ENCODE results near the gene SLC22A23.
A peak's percentile ranks its signal among the peaks of the same experiment; 100 is the strongest.

Gene SLC22A23

DNA sequence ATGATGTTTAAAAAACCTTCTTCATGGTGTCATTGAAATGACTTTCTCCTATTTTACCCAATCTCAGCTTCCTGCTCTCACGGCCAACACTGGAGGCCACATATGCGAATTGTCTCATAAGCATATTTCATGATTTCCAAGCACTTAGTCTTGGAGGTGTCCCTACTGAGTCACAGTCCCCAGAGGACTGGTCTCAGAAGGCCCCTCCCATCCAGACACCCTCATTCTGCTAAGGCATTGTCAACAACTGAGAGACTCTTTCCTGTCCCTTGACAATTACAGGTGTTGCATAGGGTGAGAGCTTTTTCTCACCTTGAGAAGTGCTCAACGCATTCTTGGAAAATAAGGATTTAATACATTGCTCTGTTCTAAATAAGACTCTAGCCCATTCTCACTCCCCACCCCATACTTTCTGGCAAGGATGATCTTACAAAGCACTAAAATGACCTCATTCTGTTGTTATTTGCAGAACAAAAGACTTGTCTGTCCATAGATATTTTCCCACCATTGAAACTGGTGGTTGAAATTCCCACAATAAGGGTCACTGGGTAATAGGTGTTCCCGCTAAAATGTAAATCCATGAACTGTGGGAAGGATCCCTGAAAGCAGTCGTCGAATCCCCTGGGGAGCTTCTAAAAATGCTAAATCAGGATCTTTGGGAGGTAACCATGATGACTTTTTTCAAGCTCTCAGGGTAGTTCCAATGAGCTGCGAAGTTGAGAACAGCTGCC is 32.3 kb upstream of the SLC22A23 start:
- DNase-seq (ENCODE audit: insufficient read length, low spot score) (no peak), FAIRE-seq (no peak)
- no peak for TF ChIP-seq POLR2A (IDR thresholded peaks at IDR 0.05; ENCODE audit: low read depth, low read length)

DNA sequence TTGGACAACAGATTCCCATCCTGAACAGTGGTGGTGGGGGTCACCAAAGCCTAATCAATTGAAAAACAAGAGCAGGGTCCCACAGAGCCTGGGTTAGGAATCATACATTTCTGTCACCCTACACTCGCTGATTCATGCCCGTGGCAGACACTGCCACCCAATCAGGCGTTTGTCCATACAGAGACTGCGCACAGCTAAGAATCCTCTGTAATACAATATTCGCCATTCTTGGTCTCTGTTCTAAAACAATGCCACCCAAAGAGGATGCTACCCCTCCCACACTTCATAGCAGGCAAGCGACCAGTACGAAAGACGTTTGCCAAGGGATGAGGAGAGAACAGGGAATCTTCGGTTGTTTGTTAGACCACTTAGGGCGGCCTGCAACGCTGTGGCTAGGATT is 28.1 kb upstream of the SLC22A23 start:
- TF ChIP-seq POLR2A (IDR thresholded peaks at IDR 0.05; ENCODE audit: low read depth, low read length), result no peak
- no peak for DNase-seq (ENCODE audit: insufficient read length, low spot score)
- FAIRE-seq, result no peak

DNA sequence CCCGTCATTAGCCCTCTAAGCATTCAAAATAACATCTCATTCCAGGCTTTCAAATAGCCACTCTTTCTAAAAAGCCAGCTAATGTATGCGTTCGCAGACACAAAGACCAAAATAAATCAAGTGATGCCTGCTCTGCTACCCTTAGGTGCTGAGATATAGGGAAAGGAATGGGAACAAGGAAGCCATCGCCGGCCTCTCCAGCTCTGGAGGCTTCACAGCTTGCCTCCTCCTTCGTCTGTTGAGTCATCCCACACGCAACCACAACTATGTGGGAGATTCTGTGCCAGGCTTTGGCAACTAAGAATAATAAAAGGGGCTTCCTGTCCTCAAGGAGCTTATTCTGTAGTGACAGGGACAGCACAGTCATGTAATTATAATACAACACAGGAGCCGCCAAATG is 27.3 kb upstream of the SLC22A23 start:
- FAIRE-seq (no peak), DNase-seq (ENCODE audit: insufficient read length, low spot score) (peak; percentile 31)
- TF ChIP-seq POLR2A (IDR thresholded peaks at IDR 0.05; ENCODE audit: low read depth, low read length), result no peak

DNA sequence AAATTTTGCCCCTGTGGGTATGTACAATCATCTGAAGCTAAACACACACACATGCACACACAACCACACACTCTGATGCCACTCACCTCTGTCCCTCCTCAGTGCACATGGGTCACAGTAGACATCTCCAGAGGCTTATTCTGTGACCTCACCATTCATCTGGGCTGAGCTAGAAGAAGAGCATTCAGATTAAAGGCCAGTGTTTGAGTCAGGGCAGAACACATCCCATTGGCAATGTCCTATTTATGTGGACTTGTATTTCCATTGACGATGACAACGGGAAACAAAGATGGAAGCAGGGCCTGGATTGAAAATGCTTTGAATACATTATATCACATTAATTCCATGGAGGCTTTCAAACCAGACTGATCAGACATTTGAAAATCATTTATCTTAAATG is 26.8 kb upstream of the SLC22A23 start:
- DNase-seq (ENCODE audit: insufficient read length, low spot score), result no peak
- FAIRE-seq, result no peak
- TF ChIP-seq POLR2A (IDR thresholded peaks at IDR 0.05; ENCODE audit: low read depth, low read length), result no peak

DNA sequence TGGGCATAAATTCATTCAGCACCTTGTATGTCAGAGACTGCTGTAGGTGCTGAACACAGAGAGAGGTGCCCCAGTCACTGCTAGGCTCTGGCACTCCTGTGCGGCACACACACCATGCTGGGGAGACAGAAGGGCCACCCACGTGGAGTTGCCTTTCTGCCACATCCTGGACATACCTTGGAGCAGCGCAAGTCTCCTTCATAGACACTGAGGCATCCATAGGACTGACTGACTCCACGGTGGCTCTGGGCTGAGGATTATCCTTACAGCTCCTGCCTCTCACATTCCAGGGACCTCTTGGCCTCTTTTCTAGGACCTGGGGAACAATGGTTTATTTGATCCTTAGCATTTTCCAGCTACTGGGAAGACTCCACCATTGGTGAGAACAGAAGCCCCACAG is 26.0 kb upstream of the SLC22A23 start:
- TF ChIP-seq POLR2A (IDR thresholded peaks at IDR 0.05; ENCODE audit: low read depth, low read length), result no peak
- FAIRE-seq, result no peak
- DNase-seq (ENCODE audit: insufficient read length, low spot score), result no peak

DNA sequence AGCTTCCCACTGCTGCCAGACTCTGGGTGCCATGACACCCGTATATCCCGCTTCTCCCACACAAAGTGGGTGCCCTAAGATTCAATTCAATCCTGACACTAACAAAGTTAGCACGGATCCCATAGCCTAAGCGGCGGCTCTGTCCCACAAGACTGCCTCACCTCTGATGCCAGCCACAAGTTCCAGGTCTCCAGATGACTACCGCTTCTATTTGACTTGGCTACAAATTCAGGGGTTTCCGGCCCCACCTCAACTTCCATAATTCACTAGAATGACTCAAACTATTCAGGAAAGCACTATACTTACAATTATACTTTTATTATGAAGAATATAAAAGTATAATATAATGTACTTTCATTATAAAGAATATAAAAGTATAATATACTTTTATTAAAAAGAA is 24.8 kb upstream of the SLC22A23 start:
- DNase-seq (ENCODE audit: insufficient read length, low spot score), result no peak
- no peak for FAIRE-seq
- no peak for TF ChIP-seq POLR2A (IDR thresholded peaks at IDR 0.05; ENCODE audit: low read depth, low read length)

DNA sequence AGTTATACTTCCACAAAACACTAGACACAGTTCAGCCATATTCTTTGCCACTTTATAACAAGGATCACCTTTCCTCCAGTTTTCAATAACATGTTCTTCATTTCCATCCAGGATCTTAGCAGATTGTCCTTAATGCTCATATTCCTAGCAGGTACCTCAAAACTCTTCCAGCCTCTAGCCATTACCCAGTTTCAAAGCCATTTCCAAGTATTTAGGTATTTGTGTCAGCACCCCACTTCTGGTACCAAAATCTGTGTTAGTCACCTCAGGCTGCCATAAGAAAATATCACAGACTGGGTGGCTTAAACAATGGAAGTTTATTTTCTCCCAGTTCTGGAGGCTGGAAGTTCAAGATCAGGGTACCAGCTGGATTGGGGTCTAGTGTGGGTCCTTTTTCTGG is 23.2 kb upstream of the SLC22A23 start:
- DNase-seq (ENCODE audit: insufficient read length, low spot score) (no peak), FAIRE-seq (no peak)
- TF ChIP-seq POLR2A (IDR thresholded peaks at IDR 0.05; ENCODE audit: low read depth, low read length), result no peak

DNA sequence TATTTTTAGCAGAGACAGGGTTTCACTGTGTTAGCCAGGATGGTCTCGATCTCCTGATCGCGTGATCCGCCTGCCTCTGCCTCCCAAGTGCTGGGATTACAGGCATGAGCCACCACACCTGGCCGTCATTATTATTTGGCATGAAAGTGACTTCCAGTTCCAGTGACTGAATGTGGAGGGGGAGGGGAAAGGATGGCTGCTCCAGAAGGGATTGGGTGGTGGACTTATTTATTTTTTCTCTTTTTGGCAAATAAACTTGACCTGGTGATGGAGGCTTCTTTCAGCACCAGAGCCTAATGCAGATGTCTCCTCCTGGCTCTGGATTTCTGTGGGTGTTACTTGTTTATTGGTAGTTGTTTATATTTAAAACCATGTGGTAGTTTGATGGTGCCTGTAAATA is 16.9 kb upstream of the SLC22A23 start:
- no peak for TF ChIP-seq POLR2A (IDR thresholded peaks at IDR 0.05; ENCODE audit: low read depth, low read length)
- FAIRE-seq (no peak), DNase-seq (ENCODE audit: insufficient read length, low spot score) (no peak)

DNA sequence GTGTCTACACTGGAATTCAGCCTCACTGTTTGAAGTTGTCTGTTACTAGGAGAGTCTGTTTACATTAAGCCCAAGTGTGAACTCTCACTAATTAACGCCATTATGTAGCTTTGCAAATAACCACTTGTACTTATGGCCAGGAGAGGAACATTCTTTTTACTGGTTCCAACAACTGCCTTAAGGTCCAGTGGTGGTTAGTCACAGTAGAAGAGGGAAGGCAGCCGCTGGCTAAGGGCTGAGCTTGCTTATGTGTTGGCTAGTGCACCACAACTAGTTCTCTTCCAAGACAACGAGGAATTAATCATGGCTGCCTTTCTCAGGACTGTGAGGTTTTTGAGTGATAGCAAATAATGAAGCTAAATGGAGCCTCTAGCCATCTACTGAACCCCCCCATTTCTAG is 14.9 kb upstream of the SLC22A23 start:
- DNase-seq (ENCODE audit: insufficient read length, low spot score) (no peak), FAIRE-seq (no peak)
- no peak for TF ChIP-seq POLR2A (IDR thresholded peaks at IDR 0.05; ENCODE audit: low read depth, low read length)

DNA sequence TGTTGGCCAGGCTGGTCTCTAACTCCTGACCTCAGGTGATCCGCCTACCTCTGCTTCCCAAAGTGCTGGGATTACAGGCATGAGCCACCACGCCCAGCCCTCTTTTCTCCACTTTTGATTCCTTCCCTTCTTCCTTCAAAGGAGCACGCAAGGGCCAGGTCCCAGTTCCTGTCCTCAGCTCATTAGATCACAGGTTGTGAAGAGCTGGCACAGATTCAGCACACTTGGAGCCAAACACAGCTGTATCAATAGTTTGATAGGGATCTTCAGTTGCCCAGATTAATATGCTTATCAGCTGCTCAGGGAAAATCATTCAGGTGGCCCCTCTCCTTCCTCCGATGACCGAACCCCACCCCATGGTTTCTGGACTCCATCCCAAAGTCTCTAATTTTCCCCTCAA is 14.4 kb upstream of the SLC22A23 start:
- TF ChIP-seq POLR2A (IDR thresholded peaks at IDR 0.05; ENCODE audit: low read depth, low read length), result no peak
- DNase-seq (ENCODE audit: insufficient read length, low spot score), result no peak
- no peak for FAIRE-seq

DNA sequence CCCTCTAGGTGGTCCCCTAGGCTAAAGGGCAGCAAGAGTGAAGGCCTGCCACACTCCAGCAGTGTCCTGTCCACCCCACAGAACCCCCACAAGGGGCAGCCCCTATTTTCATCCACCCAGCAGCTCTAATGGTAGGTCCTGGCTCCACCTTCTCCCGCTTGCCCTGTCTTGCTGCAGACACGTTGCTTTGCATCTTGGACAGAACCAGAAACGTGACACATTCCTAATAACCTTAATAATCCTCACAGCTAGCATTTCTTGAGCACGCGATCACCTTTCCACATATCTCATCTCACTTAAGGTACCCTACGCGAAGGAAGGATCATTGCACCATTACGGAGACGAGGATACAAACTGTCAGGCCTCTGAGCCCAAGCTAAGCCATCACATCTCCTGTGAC is 11.7 kb upstream of the SLC22A23 start:
- TF ChIP-seq POLR2A (IDR thresholded peaks at IDR 0.05; ENCODE audit: low read depth, low read length), result no peak
- DNase-seq (ENCODE audit: insufficient read length, low spot score) (no peak), FAIRE-seq (no peak)

DNA sequence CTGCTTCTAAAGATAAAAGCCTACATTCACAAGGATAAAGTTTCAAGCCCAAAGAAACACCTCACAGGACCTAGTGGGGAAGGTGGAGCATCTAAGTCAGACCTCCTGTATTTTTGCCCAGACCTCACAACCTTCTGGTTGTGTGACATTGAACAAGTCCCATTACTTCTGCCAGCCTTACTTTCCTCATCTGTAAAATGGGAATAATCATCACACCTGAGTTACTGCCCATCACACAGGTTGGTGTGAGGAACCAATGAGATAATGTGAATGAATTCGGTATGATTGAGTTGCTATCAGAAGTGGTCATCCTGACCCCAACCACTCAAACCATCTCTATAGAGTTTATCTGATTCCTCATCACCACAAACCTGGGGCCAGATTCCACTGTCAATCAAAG is 11.1 kb upstream of the SLC22A23 start:
- TF ChIP-seq POLR2A (IDR thresholded peaks at IDR 0.05; ENCODE audit: low read depth, low read length), result no peak
- FAIRE-seq, result no peak
- DNase-seq (ENCODE audit: insufficient read length, low spot score), result no peak

DNA sequence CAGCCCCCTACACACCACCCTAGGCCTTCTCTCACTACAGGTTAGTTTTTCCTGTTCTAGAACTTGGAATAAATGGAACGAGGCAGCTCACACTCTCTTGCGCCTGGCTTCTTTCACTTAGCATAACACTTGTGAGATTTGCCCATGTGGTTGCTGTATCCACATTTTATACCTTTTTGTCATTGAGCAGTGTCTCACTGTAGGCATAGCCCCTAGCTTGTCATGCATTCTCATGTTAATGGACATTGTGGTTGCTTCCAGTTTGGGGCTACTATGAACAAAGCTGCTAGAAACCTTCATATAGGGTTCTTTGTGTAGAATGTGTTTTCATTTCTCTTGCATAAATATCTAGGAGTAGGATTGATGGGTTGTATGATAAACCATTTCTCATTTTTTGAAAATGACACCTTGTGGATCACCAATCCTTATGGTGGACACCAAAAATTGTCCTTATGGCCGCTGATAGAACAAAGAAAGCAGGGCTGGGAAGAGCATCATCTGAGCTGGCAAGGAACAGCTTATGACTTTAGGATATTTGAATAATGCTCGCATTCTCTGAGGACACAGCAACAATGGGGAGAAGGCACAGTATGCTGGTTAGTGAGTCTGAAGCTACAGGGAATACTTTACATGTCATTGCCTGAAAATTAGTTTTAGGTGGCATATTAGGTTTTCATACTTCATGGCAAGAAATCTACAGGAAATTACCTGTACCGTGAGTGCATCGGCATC is 9.8 kb upstream of the SLC22A23 start:
- no peak for FAIRE-seq
- no peak for DNase-seq (ENCODE audit: insufficient read length, low spot score)
- no peak for TF ChIP-seq POLR2A (IDR thresholded peaks at IDR 0.05; ENCODE audit: low read depth, low read length)

DNA sequence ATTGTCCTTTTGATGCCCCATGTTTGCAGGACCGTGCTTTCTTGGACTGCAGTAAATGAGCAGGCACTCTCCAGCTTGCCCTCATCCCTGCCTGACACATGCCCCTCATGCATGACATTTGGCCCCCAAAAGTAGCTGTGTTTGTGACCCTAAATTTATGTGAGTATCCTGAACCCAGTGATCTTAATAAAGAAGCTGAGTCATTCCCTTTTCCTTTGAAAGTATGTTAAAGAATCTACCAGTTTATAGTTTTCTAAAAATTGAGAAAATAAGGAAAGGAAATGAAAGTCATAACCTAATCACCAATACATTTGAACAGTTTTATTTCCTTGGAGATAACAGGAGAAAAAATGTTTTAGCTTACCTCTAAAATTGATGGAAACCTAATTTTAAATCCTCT is 3.4 kb upstream of the SLC22A23 start:
- no peak for DNase-seq (ENCODE audit: insufficient read length, low spot score)
- no peak for FAIRE-seq
- TF ChIP-seq POLR2A (IDR thresholded peaks at IDR 0.05; ENCODE audit: low read depth, low read length), result no peak

DNA sequence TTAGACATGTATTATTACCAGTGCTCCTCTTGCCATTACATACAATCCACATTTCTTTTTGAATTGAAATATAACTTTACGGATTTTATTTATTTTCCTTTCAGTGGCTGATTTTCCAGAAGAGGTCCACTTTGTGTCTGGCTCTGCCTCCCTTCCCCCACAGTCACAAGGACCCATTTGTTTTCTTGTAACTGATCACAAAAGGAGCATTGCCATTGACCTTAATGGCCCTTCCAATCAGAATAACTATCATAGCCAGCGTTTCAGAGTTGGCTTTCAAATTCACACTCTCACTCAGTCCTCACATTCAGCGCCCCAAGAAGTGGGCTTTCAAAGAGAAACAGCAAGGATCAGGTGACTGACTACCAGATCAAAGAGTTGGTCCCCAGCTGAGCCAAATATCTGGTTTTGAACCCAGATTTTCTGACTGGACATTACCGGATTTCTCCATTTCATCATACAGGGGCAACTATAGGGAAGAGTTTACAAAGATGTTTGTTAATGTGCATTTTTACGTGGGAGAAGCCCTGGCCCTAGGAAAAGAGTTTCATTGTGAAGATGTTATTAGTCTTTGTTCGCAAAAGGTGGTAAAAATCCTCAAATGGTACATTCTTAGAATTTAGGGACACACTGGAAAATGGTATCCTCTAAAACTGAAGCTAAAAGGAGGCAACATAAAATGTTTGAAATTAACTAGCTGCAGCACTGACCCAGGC is 2.0 kb upstream of the SLC22A23 start:
- TF ChIP-seq POLR2A (IDR thresholded peaks at IDR 0.05; ENCODE audit: low read depth, low read length), result no peak
- FAIRE-seq (no peak), DNase-seq (ENCODE audit: insufficient read length, low spot score) (no peak)
